ENCODE measurements around the gene ARHGEF6.
A peak's percentile ranks its signal among the peaks of the same experiment; 100 is the strongest.

Gene ARHGEF6

DNA sequence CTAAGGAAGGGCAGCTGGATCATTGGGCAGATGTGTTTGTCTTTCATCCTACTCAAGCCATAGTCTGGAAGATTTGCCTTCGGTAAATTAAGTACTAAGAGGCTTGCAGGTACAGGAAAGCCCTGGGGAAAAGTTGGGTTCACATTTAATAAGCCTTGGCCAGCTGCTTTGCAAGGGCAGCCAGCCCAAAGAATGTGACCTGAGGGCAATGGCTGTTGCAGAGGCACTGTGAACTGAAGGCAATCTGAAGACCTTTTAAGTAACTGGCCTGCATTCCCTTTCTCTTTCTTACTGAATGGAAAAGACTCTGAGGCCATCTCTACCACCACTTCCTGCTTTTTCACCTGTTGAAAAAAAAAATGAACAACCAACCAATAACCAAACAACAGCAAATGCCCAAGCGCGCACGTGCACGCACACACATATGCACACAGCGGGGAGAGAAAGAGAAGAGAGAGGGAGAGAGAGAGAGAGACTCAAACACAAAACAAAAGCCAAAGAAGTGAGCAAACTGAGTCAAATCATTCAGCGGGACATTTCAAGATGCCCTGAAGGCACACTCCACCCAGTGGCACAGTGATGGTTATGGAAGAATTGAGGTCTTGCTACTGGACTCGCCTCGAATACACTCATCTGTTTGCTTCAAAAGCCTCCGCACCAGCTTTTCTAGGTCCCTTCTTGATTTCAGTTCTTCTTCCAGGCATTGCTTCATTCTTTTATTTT lies 113.1 kb downstream of the ARHGEF6 start:
- Histone ChIP-seq H3K36me3 (ENCODE audit: low read length) (no peaks in the 10 kb centered on the region), H3K27ac (ENCODE audit: low read depth, low read length) (no peak overlapping the region), H3K27me3 (ENCODE audit: low read length) (no peaks in the 10 kb centered on the region), H3K79me2 (ENCODE audit: insufficient read depth, low read length) (no peaks in the 10 kb centered on the region), H3K9me3 (ENCODE audit: insufficient read depth, low read length) (no peaks in the 10 kb centered on the region), H3K9me2 (replicated peaks; ENCODE audit: insufficient read depth, low read length) (no peaks in the 10 kb centered on the region), H3F3A (ENCODE audit: insufficient read depth) (no peaks in the 10 kb centered on the region), H4K20me1 (ENCODE audit: low read depth, low read length) (no peaks in the 10 kb centered on the region), H2AFZ (ENCODE audit: low read depth, low read length, severe bottlenecking) (no peak overlapping the region), H3K4me2 (ENCODE audit: low read depth, low read length, poor library complexity, severe bottlenecking) (no peak overlapping the region), H3K4me3 (ENCODE audit: insufficient read depth, low read length, poor library complexity, severe bottlenecking) (no peak overlapping the region), H3K9ac (ENCODE audit: low read length) (no peak overlapping the region)
- TF ChIP-seq, protein P1, sequence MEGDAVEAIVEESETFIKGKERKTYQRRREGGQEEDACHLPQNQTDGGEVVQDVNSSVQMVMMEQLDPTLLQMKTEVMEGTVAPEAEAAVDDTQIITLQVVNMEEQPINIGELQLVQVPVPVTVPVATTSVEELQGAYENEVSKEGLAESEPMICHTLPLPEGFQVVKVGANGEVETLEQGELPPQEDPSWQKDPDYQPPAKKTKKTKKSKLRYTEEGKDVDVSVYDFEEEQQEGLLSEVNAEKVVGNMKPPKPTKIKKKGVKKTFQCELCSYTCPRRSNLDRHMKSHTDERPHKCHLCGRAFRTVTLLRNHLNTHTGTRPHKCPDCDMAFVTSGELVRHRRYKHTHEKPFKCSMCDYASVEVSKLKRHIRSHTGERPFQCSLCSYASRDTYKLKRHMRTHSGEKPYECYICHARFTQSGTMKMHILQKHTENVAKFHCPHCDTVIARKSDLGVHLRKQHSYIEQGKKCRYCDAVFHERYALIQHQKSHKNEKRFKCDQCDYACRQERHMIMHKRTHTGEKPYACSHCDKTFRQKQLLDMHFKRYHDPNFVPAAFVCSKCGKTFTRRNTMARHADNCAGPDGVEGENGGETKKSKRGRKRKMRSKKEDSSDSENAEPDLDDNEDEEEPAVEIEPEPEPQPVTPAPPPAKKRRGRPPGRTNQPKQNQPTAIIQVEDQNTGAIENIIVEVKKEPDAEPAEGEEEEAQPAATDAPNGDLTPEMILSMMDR (IDR thresholded peaks at IDR 0.05; ENCODE audit: insufficient read depth, low read length, poor library complexity, severe bottlenecking): no peak
- no peak for TF ChIP-seq EZH2phosphoT487 (conservative IDR thresholded peaks at IDR 0.05; ENCODE audit: low read length)

DNA sequence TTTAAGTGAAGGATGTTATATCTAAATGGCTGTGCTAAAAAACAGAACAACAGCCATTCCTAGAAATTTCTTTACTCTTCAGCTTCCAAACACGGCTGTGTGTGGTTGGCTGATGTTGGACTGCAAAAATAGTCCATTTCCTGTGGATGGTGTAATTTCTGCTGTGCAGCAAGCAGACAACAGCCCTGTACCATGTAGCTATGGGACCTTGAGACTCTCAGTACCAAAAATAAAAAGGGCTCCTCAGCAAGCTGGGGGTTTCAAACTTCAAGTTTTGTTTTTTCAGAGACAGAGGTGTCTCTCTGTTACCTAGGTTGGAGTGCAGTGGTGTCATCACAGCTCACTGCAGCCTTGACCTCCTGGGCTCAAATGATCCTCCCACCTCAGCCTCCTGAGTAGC lies 114.6 kb downstream of the ARHGEF6 start:
- 0 out of 2 replicates have a peak overlapping the region, but pooled peaks have one; percentile 44 for H3K27ac ChIP-seq (ENCODE audit: low read depth, low read length)
- no peaks in the 10 kb centered on the region for H4K20me1 ChIP-seq (ENCODE audit: low read depth, low read length)
- H3F3A ChIP-seq (ENCODE audit: insufficient read depth): no peaks in the 10 kb centered on the region
- H3K36me3 ChIP-seq (ENCODE audit: low read length): no peaks in the 10 kb centered on the region
- H3K9me2 ChIP-seq (replicated peaks; ENCODE audit: insufficient read depth, low read length): no peaks in the 10 kb centered on the region
- H3K9me3 ChIP-seq (ENCODE audit: insufficient read depth, low read length): no peaks in the 10 kb centered on the region
- no peaks in the 10 kb centered on the region for H3K27me3 ChIP-seq (ENCODE audit: low read length)
- TF ChIP-seq, protein P1 (IDR thresholded peaks at IDR 0.05; ENCODE audit: insufficient read depth, low read length, poor library complexity, severe bottlenecking): no peak
- no peak for TF ChIP-seq EZH2phosphoT487 (conservative IDR thresholded peaks at IDR 0.05; ENCODE audit: low read length)
- H3K4me2 ChIP-seq (ENCODE audit: low read depth, low read length, poor library complexity, severe bottlenecking): peak overlapping the region; percentile 31
- no peak overlapping the region for H3K4me3 ChIP-seq (ENCODE audit: insufficient read depth, low read length, poor library complexity, severe bottlenecking)
- H3K79me2 ChIP-seq (ENCODE audit: insufficient read depth, low read length): no peaks in the 10 kb centered on the region
- H2AFZ ChIP-seq (ENCODE audit: low read depth, low read length, severe bottlenecking): no peak overlapping the region
- no peak overlapping the region for H3K9ac ChIP-seq (ENCODE audit: low read length)

DNA sequence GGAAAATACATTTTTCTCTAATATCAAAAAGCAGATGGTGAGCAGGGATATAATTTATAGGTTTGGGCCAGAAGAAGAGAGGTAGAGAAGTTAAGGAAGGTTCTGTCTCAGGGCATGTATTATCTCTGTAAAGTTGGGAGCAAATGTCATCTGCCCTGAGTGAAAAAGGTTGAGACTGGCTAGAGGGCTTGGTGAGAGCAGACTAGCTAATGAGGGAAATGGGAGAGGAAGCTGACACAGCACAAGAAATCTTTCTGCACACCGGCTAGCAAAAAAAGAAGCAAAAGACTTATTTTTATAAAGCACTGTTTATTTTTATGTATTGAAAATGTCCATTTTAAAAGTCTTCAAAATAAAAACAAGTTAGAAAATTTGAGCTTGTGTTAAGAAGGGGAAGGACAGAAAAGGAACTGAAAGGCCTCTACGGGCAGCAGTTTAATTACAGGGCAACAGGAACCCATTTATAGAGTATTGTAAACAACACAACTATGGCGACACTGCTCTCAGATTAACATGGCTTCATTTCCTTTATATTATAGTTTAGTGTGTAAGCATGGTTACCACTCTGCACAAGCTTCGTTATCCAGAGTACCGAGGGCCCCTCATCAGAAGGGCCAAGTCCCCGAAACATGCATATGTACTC lies 115.4 kb downstream of the ARHGEF6 start:
- Histone ChIP-seq H3K4me2 (ENCODE audit: low read depth, low read length, poor library complexity, severe bottlenecking) (peak overlapping the region; percentile 31), H3K9ac (ENCODE audit: low read length) (no peak overlapping the region), H3K79me2 (ENCODE audit: insufficient read depth, low read length) (no peaks in the 10 kb centered on the region)

More for the DNA sequence above, 115.4 kb downstream of the ARHGEF6 start:
- Histone ChIP-seq H3K27me3 (ENCODE audit: low read length) (no peaks in the 10 kb centered on the region), H3K9me2 (replicated peaks; ENCODE audit: insufficient read depth, low read length) (no peaks in the 10 kb centered on the region), H2AFZ (ENCODE audit: low read depth, low read length, severe bottlenecking) (no peak overlapping the region), H3K4me3 (ENCODE audit: insufficient read depth, low read length, poor library complexity, severe bottlenecking) (no peak overlapping the region), H3F3A (ENCODE audit: insufficient read depth) (no peaks in the 10 kb centered on the region), H3K36me3 (ENCODE audit: low read length) (no peaks in the 10 kb centered on the region), H3K9me3 (ENCODE audit: insufficient read depth, low read length) (no peaks in the 10 kb centered on the region), H4K20me1 (ENCODE audit: low read depth, low read length) (no peaks in the 10 kb centered on the region), H3K27ac (ENCODE audit: low read depth, low read length) (peak overlapping the region; percentile 44; the same call in 1 of the 2 replicates)
- TF ChIP-seq, protein P1 (IDR thresholded peaks at IDR 0.05; ENCODE audit: insufficient read depth, low read length, poor library complexity, severe bottlenecking): no peak
- TF ChIP-seq EZH2phosphoT487 (conservative IDR thresholded peaks at IDR 0.05; ENCODE audit: low read length): no peak
